NCI-H2029 (cell line): ENCODE results near the gene KRTAP10-8.
"Not testable (repeated sequence)": the region's sequence is repeated elsewhere in the genome, so short reads cannot be mapped to it uniquely, and the experiment has no call there.

Experiments used
- DNase-seq: peaks from one replicate; lab custom pipeline; 2025; lab: John Stamatoyannopoulos, UW

Gene KRTAP10-8

GRCh38 chr21:44646366-44647221 is 34.7 kb downstream of the KRTAP10-8 start, which contains the start of gene KRTAP10-11:
Gene KRTAP10-11, plus strand, starts transcription at chr21:44646414. Its CDS starts 45 bp downstream, at chr21:44646459.
- DNase-seq = not testable (repeated sequence)

DNA sequence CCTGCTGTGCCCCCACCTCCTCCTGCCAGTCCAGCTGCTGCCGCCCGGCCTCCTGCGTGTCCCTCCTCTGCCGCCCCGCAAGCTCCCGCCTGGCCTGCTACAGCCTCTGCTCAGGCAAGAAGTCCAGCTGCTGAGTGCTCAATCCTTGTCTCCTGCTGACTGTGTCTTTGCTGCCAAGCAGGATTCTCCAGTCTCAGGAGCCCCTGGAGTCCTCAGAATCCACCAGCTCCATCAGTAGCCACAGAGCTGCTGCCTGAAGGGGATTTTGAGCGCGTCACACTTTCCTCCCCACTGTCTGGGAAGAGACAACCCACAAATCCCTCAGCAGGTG is 35.3 kb downstream of the KRTAP10-8 start:
- DNase-seq = no peak

DNA sequence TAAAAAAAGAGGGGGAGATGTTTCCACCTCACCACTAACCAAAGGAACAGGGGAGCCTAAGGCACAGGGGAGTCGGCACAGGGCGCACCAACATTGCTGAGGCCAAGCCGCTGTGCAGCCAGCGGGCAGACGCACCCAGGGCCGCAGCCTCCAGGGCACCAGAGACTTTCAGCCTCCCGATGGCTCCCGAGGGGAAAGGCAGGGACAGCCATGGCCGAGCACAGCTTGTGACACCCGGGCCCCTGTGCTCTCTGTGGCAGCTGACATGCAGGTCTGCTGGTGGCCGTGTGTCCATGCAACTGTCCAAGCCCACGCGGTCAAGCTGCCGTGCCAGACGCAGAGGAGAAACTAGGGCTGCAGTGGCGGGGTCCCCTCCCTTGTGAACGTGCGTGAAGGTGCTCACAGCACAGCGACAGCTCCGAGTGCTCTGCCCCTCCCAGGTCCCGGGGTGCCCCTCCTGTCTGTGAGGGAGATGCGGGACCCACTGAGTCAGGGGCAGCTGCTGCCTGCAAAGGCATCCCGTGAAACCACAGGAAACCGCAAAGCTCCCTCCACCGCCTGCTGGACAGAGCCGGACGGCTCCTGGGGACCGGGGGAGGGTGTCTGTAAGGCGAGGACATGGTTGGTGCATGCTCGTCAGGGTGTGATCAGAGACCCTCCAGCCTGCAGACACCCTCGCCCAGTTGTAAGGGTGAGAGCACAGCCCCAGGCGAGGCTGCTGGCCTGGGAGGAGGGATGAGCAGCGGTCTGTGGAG is 36.9 kb downstream of the KRTAP10-8 start:
- no peak for DNase-seq

- DNase-seq = no peak
Measured at GRCh38 chr21:44649521-44650100, 37.7 kb downstream of the KRTAP10-8 start.

DNA sequence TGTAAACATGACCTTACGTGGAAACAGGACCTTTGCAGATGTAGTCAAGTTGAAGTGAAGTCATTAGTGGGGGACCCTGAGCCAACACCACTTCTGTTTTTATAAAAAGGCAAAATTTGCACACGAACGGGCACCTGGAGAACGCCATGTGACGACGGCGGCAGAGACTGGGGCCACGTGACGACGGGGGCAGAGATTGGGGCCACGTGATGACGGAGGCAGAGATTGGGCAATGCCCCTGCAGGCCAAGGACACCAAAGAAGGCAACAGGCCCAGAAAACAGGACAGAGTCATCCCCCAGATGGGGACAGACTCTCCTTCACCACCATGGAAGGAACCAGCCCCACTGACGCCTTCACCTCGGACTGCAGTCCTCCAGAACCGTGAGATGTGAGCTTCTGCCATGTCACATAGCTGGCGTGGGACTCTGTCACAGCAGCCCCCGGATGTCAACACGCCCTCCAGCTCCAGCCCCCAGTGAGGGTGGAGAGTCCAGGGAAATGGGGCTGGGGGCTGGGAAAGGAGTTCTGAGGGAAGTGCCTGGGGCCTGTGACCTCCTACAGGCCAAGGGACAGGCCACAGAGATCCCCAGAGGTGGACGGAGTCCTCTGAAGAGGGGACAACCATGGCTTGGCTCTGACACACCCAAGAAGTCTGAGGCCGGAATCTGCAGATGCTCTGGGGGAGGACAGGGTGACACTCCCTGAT is 38.5 kb downstream of the KRTAP10-8 start:
- DNase-seq = no peak

- DNase-seq = no peak
Measured at GRCh38 chr21:44650973-44651675, 39.2 kb downstream of the KRTAP10-8 start.

DNA sequence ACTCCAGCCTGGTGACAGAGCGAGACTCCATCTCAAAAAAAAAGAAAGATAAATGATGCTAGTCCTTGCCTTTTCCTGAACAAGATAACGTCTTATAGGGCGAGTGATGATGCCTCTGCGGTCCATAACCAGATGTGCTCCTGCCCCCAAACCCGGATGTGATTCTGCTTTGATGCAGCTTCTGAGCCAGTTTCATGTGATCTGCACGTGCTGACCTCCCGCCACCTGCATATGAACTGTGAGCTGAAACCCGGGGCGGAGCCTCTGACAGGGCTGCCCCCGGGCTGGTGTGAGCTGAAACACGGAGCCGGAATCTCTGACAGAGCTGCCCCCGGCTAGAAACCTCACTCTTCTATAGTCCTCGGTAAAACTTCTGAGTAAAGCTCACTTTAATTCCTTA is 41.2 kb downstream of the KRTAP10-8 start:
- DNase-seq = no peak

- DNase-seq = no peak
Measured at GRCh38 chr21:44653656-44654575, 42.0 kb downstream of the KRTAP10-8 start.

- no peak for DNase-seq
Measured at GRCh38 chr21:44654576-44655175, 42.8 kb downstream of the KRTAP10-8 start, which contains the start of gene KRTAP12-4. Gene KRTAP12-4, minus strand, starts transcription at chr21:44654659. Its CDS starts 45 bp downstream, at chr21:44654614.

DNA sequence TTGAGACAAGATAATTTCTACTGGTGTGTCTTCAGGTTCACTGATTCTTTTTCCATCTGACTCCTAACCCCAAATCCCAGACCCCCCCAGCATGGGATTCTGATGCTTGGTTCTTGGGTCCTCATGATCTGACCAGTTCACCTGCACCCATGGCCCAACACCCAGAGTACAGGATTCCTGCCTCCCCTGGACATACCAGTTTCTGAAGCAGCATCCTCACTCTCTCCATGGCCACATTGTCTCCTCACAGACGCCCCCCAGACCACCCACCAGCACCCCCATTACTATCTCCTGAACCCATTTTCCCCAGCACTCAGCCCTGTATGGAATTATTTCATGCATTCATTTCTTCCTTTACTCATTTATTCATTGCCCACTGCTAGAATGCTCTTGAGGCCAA is 45.0 kb downstream of the KRTAP10-8 start:
- DNase-seq = no peak

- DNase-seq = no peak
Measured at GRCh38 chr21:44657635-44658540, 46.0 kb downstream of the KRTAP10-8 start, which contains the start of gene KRTAP12-3. Gene KRTAP12-3, plus strand, starts transcription at chr21:44657932. Its CDS starts 48 bp downstream, at chr21:44657980.

GRCh38 chr21:44658541-44658910 is 46.6 kb downstream of the KRTAP10-8 start:
- no peak for DNase-seq

- DNase-seq = no peak
Measured at GRCh38 chr21:44658913-44659595, 47.2 kb downstream of the KRTAP10-8 start.

- DNase-seq = not testable (repeated sequence)
Measured at GRCh38 chr21:44661567-44661966, 49.7 kb downstream of the KRTAP10-8 start.
